Hematopoietic multipotent progenitor cell treated with erythropoietin and hydrocortisone succinate and interleukin-3 and kit ligand, for 8 days (in vitro differentiated cells): ENCODE measurements around the gene NRIP2.

Experiments
- DNase-seq: peaks from one replicate; pipeline ENCODE4 v3.0.0-alpha.2; 2015

Gene NRIP2

GRCh38 chr12:2804393-2805142, 30.3 kb downstream of the NRIP2 start:
- DNase-seq, result no peak

GRCh38 chr12:2803635-2804392, 31.0 kb downstream of the NRIP2 start:
- DNase-seq, result no peak

DNA sequence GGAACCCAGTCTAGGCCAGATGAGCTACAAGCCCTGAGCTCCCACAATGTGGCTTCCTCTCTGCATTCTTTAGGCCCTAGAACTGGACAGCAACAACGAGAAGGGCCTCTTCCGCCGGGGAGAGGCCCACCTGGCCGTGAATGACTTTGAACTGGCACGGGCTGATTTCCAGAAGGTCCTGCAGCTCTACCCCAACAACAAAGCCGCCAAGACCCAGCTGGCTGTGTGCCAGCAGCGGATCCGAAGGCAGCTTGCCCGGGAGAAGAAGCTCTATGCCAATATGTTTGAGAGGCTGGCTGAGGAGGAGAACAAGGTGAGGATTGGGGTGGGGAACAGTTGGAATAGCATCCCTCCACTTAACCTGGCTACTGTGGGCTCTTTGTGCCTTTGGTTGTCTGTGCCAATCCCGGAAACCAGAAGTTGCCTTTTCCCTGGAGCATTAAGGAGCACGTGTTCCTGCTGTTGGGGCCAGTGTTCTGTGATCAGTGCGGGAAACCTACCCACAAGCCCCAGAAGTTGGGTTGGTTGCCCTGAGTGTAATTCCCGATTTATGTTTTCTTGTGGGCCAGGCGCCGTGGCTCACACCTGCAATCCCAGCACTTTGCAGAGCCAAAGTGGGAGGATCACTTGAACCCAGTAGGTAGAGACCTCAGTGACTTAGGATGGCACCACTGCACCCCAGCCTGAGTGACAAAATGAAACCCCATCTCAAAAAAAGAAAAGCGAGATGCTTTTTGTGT, 33.6 kb downstream of the NRIP2 start:
- DNase-seq, result no peak

DNA sequence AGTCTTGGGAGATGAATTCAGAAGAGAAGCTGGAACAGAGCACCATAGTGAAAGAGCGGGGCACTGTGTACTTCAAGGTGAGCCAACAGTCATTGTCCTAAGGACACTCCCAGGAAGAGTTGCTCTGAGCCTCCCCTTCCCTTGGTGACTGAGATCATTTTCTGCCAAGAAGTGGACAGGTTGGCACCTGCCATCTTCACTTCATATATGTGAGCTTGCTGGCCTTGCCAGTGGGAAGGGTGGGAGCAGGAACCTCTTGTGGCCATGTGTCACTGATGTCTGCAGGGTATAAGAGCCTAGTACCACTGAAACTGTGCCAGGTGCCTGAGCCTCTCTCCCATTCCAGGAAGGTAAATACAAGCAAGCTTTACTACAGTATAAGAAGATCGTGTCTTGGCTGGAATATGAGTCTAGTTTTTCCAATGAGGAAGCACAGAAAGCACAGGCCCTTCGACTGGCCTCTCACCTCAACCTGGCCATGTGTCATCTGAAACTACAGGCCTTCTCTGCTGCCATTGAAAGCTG, 34.7 kb downstream of the NRIP2 start:
- no peak for DNase-seq

GRCh38 chr12:2797721-2798418, 37.0 kb downstream of the NRIP2 start:
- peak; percentile 39 for DNase-seq

DNA sequence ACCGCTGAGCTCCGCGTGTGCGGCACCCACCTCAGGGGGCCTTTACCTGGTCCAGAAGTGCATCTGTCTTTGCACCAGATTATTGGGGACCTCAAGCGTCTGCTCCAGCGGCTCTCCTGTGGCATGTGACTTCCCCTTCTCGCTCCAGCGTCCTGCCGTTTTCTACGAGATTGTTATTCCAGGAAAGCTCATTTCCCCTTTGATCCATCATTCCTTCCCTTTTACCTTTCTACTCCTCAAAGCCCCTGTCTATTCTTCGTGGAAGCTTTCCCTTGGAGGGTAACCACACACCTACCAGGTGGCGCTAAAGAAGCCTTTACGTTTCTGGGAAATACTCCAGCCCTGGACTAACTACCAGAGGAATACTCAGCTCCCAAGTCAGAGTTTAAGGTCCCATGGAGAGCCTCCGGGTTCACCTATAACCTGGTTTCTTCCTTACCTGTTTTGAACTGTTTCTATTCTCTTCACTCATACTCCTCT, 38.6 kb downstream of the NRIP2 start:
- DNase-seq, result no peak

DNA sequence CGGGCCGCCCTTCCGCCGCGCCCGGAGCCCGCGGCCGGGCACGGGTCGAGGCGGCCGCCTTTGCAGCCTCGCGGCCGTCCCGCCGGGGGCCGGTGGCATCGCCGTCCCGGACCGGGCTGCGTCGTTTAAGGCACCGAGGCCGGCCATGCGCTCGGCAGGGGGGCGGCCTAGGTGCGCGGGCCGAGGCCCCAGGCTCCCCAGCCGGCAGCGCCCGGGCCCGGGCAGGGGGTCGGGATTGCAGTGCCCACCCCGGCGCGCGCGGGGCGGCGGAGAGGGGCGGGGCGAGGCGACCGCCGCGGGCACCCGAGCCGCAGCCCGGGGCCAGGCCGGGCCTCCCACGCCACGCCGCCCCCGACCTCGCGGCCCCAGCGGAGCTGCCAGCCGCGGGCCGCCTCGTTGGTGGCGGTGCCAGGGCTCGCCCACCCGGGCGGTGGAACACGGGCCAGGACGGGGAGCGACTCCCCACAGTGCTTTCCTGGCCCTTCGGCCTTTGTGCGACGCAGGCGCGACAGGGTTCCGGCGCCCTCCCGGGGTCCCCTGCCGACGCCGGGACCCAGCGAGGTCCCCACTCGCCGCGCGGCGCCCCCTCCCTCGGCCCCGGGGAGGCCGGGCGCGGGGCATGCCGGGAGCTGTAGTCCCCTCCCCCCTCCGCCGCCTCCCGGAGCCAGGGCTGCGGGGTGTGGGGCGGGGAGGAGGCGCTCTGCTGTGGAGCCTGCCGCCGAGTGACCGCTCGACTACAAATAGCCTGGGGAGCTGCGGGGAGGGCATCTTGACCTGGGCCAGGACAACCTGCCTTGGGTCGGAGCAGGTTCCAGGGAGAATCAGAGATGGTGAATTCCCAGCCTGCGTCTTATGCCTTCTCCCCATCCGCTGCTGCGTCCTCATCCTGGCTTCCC, 39.3 kb downstream of the NRIP2 start:
- DNase-seq, result peak; percentile 64

DNA sequence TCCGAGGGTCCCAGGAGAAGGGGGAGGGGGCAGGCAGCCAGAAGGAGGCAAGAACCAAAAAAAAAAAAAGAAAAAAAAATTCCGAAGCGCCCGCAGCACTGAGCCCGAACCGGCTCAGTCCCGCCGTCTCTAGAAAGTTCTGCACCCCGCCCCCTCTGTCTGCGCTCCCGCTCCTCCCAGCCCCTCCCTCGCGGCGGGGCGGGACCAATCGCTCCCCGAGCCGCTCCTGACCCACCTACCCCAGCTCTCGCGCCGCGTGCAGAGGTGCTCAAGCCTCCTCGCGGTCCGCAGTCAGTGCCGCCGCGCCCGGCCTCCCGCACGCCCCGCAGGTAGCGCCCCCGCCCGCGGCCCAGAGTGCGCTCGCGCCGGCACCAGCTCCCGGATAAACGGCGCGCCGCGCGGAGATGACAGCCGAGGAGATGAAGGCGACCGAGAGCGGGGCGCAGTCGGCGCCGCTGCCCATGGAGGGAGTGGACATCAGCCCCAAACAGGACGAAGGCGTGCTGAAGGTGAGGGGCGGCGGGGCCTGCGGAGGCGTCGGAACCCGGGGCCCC, 40.0 kb downstream of the NRIP2 start, which contains the start of gene FKBP4:
Gene FKBP4 (plus strand): TSS at position 235 of the 554 bp plus-strand sequence. CDS start 170 bp downstream, at position 405.
- DNase-seq, result peak; percentile 90

DNA sequence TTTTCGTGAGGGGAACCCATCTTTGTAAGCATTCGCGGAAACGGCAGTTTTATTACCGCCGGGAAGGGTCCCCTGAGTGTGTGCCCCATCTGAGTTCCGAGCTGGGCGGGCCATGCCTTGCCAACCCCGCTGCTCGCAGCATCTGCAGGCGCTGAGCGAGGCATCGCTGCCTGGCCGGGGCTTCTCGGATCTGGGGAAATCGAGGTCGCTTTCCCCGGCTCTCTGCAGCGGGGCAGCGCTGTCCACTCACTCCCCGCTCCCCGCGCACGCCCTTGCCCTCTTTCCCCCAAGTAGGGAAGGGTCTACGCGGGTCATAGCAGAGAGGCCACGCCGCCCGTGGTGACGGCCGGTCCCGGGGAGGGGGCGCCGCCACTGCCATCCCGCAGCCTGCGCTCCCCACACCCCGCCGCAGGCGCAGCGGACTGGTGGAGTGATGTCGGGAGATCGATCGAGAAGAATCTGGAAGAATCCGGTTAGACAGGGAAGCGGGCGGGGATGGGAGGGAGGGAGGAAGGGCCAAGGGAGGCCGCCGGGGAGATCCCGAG, 40.6 kb downstream of the NRIP2 start:
- no peak for DNase-seq

DNA sequence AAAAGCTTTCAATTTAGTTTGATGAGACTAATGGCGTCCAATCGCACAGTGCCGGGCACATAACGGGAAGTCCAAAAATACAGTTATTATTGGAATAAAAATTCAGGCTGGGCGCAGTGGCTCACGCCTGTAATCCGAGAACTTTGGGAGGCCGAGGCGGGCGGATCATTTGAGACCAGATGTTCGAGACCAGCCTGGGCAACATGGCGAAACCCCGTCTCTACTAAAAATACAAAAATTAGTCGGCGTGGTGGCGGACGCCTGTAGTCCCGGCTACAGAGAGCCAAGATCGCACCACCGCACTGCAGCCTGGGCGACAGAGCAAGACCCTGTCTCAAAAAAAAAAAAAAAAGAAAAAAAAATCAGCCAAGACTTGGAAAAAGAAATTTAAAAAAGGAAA, 41.3 kb downstream of the NRIP2 start:
- DNase-seq, result no peak

GRCh38 chr12:2792671-2793500, 41.9 kb downstream of the NRIP2 start:
- peak; percentile 76 for DNase-seq

DNA sequence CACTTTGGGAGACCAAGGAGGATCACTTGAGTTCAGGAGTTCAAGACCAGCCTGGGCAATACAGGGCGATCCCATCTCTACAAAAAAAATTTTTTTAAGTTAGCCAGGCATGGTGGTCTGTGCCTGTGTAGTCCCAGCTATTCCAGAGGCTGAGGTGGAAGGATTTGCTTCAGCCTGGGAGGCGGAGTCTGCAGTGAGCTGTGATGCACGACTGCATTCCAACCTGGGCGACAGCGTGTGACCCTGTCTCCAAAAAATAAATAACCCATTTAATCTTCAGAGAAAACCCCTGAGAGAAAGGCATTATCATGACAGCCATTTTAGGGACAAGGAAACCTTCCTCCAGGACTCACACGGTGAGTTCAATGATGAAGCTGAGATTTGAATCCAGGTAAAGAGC, 43.7 kb downstream of the NRIP2 start:
- no peak for DNase-seq

- no peak for DNase-seq
Measured at GRCh38 chr12:2785017-2785416, 49.8 kb downstream of the NRIP2 start.

GRCh38 chr12:2783936-2784600, 50.8 kb downstream of the NRIP2 start:
- peak; percentile 74 for DNase-seq

DNA sequence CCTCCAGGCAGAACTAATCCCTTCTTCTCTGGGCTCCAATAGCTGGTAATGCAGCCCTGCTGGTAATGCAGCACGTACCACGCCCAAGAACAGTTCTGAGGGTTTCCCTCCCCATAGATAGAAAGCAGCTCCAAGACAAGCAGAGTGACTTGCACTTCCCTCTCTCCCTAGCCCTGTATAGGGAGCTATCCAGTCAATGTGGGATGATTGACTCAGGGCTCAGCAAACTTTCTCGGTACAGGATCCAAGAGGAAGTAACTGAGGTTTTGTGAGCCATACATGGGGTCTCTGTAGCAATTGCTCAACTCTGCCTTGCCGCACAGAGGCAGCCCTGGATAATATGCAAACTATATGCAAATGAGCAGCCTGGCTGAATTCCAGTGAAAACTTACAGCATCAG, 55.6 kb downstream of the NRIP2 start:
- DNase-seq, result peak; percentile 47

GRCh38 chr12:2776129-2776806, 58.6 kb downstream of the NRIP2 start:
- DNase-seq, result no peak

GRCh38 chr12:2775431-2775830, 59.4 kb downstream of the NRIP2 start:
- no peak for DNase-seq
